ENCODE data around the gene NWD2.
A peak's percentile ranks its signal among the peaks of the same experiment; 100 is the strongest.

The NWD2 gene

GRCh38 chr4:37451656-37452055, 207.1 kb downstream of the NWD2 start:
- no peaks in the 10 kb centered on the region for H3K4me1 ChIP-seq (ENCODE audit: control insufficient read depth, low read depth, low read length)
- no peaks in the 10 kb centered on the region for H3K36me3 ChIP-seq (ENCODE audit: control insufficient read depth, insufficient read depth, low read length)
- no peak overlapping the region for H3K56ac ChIP-seq (ENCODE audit: low read length)
- no peak overlapping the region for H4K8ac ChIP-seq (ENCODE audit: low read depth, low read length)
- no peak overlapping the region for H3K4me3 ChIP-seq (ENCODE audit: low read length)
- H2BK5ac ChIP-seq (ENCODE audit: low read length), result no peak overlapping the region
- no peak overlapping the region for H3K18ac ChIP-seq (ENCODE audit: low read length)
- H3K27ac ChIP-seq (ENCODE audit: low read depth, low read length), result no peak overlapping the region
- no peak overlapping the region for H3K23ac ChIP-seq (ENCODE audit: low read length)
- no peak overlapping the region for H2AK5ac ChIP-seq (ENCODE audit: low read length)
- H3K9ac ChIP-seq (ENCODE audit: low read length), result no peak overlapping the region
- no peak overlapping the region for H2BK15ac ChIP-seq (replicated peaks; ENCODE audit: low read depth)
- H3K4ac ChIP-seq (ENCODE audit: low read depth, low read length), result no peak overlapping the region
- peaks cover 1% of the 10 kb centered on the region for H3K27me3 ChIP-seq (ENCODE audit: insufficient read depth, low read length, poor library complexity)
- no peak for DNase-seq
- H4K5ac ChIP-seq (ENCODE audit: low read length), result no peak overlapping the region
- H3K79me2 ChIP-seq (ENCODE audit: control insufficient read depth, insufficient read depth, low read length), result no peaks in the 10 kb centered on the region
- H2BK120ac ChIP-seq (ENCODE audit: low read depth, low read length), result no peak overlapping the region
- no peaks in the 10 kb centered on the region for H3K79me1 ChIP-seq (ENCODE audit: low read length)
- no CpG with 5 or more reads among the region's 2 CpGs for whole genome bisulfite sequencing (ENCODE audit: extremely low coverage, insufficient coverage, low lambda C conversion rate)
- H3K4me2 ChIP-seq (ENCODE audit: low read length), result no peak overlapping the region

- no peaks in the 10 kb centered on the region for H3K36me3 ChIP-seq (ENCODE audit: control insufficient read depth, insufficient read depth, low read length)
- WGBS (ENCODE audit: extremely low coverage, insufficient coverage, low lambda C conversion rate), result no CpG with 5 or more reads among the region's 3 CpGs
- no peak overlapping the region for H4K5ac ChIP-seq (ENCODE audit: low read length)
- no peak overlapping the region for H2BK5ac ChIP-seq (ENCODE audit: low read length)
- H3K27me3 ChIP-seq (ENCODE audit: insufficient read depth, low read length, poor library complexity), result peaks cover 1% of the 10 kb centered on the region
- H2BK120ac ChIP-seq (ENCODE audit: low read depth, low read length), result no peak overlapping the region
- no peaks in the 10 kb centered on the region for H3K4me1 ChIP-seq (ENCODE audit: control insufficient read depth, low read depth, low read length)
- DNase-seq, result peak; percentile 92
- no peak overlapping the region for H3K9ac ChIP-seq (ENCODE audit: low read length)
- no peak overlapping the region for H2AK5ac ChIP-seq (ENCODE audit: low read length)
- no peak overlapping the region for H4K8ac ChIP-seq (ENCODE audit: low read depth, low read length)
- H3K4me3 ChIP-seq (ENCODE audit: low read length), result no peak overlapping the region
- H3K18ac ChIP-seq (ENCODE audit: low read length), result no peak overlapping the region
- no peaks in the 10 kb centered on the region for H3K79me1 ChIP-seq (ENCODE audit: low read length)
- H3K4me2 ChIP-seq (ENCODE audit: low read length), result peak overlapping the region; percentile 86
- H3K4ac ChIP-seq (ENCODE audit: low read depth, low read length), result no peak overlapping the region
- no peak overlapping the region for H3K56ac ChIP-seq (ENCODE audit: low read length)
- H3K79me2 ChIP-seq (ENCODE audit: control insufficient read depth, insufficient read depth, low read length), result no peaks in the 10 kb centered on the region
- H3K23ac ChIP-seq (ENCODE audit: low read length), result no peak overlapping the region
- no peak overlapping the region for H2BK15ac ChIP-seq (replicated peaks; ENCODE audit: low read depth)
- no peak overlapping the region for H3K27ac ChIP-seq (ENCODE audit: low read depth, low read length)
Measured at GRCh38 chr4:37452952-37453280, 208.4 kb downstream of the NWD2 start.

- Histone ChIP-seq H4K5ac (ENCODE audit: low read length) (no peak overlapping the region), H3K23ac (ENCODE audit: low read length) (no peak overlapping the region), H3K9ac (ENCODE audit: low read length) (peak overlapping the region; percentile 3), H3K36me3 (ENCODE audit: control insufficient read depth, insufficient read depth, low read length) (no peaks in the 10 kb centered on the region), H3K4me2 (ENCODE audit: low read length) (peak overlapping the region; percentile 86), H2BK5ac (ENCODE audit: low read length) (no peak overlapping the region), H3K56ac (ENCODE audit: low read length) (peak overlapping the region; percentile 51), H2BK15ac (replicated peaks; ENCODE audit: low read depth) (no peak overlapping the region), H3K27me3 (ENCODE audit: insufficient read depth, low read length, poor library complexity) (peaks cover 1% of the 10 kb centered on the region), H3K4me3 (ENCODE audit: low read length) (peak overlapping the region; percentile 18), H3K4me1 (ENCODE audit: control insufficient read depth, low read depth, low read length) (no peaks in the 10 kb centered on the region), H3K79me2 (ENCODE audit: control insufficient read depth, insufficient read depth, low read length) (no peaks in the 10 kb centered on the region), H3K4ac (ENCODE audit: low read depth, low read length) (no peak overlapping the region), H2BK120ac (ENCODE audit: low read depth, low read length) (no peak overlapping the region), H3K27ac (ENCODE audit: low read depth, low read length) (no peak overlapping the region), H3K79me1 (ENCODE audit: low read length) (no peaks in the 10 kb centered on the region), H3K18ac (ENCODE audit: low read length) (peak overlapping the region; percentile 76), H4K8ac (ENCODE audit: low read depth, low read length) (no peak overlapping the region), H2AK5ac (ENCODE audit: low read length) (no peak overlapping the region)
- WGBS (ENCODE audit: extremely low coverage, insufficient coverage, low lambda C conversion rate), result no CpG with 5 or more reads among the region's 56 CpGs
- peak; percentile 75 for DNase-seq
Measured at GRCh38 chr4:37453281-37453998, 208.9 kb downstream of the NWD2 start.

- no peak overlapping the region for H2AK5ac ChIP-seq (ENCODE audit: low read length)
- H3K79me2 ChIP-seq (ENCODE audit: control insufficient read depth, insufficient read depth, low read length), result no peaks in the 10 kb centered on the region
- no peak for DNase-seq
- H3K27ac ChIP-seq (ENCODE audit: low read depth, low read length), result no peak overlapping the region
- H3K9ac ChIP-seq (ENCODE audit: low read length), result peak overlapping the region; percentile 35
- no CpG with 5 or more reads among the region's 32 CpGs for WGBS (ENCODE audit: extremely low coverage, insufficient coverage, low lambda C conversion rate)
- no peaks in the 10 kb centered on the region for H3K36me3 ChIP-seq (ENCODE audit: control insufficient read depth, insufficient read depth, low read length)
- H3K23ac ChIP-seq (ENCODE audit: low read length), result no peak overlapping the region
- H3K27me3 ChIP-seq (ENCODE audit: insufficient read depth, low read length, poor library complexity), result peaks cover 1% of the 10 kb centered on the region
- no peaks in the 10 kb centered on the region for H3K79me1 ChIP-seq (ENCODE audit: low read length)
- H3K4me1 ChIP-seq (ENCODE audit: control insufficient read depth, low read depth, low read length), result no peaks in the 10 kb centered on the region
- no peak overlapping the region for H4K5ac ChIP-seq (ENCODE audit: low read length)
- no peak overlapping the region for H2BK15ac ChIP-seq (replicated peaks; ENCODE audit: low read depth)
- no peak overlapping the region for H2BK120ac ChIP-seq (ENCODE audit: low read depth, low read length)
- H3K4me3 ChIP-seq (ENCODE audit: low read length), result peak overlapping the region; percentile 9
- H2BK5ac ChIP-seq (ENCODE audit: low read length), result no peak overlapping the region
- H4K8ac ChIP-seq (ENCODE audit: low read depth, low read length), result no peak overlapping the region
- peak overlapping the region; percentile 76 for H3K18ac ChIP-seq (ENCODE audit: low read length)
- H3K4me2 ChIP-seq (ENCODE audit: low read length), result peak overlapping the region; percentile 31
- H3K4ac ChIP-seq (ENCODE audit: low read depth, low read length), result peak overlapping the region; percentile 55
- H3K56ac ChIP-seq (ENCODE audit: low read length), result peak overlapping the region; percentile 65
Measured at GRCh38 chr4:37453999-37454800, 209.7 kb downstream of the NWD2 start.

GRCh38 chr4:37455301-37456131, 211.0 kb downstream of the NWD2 start:
- no peak overlapping the region for H3K27ac ChIP-seq (ENCODE audit: low read depth, low read length)
- no peaks in the 10 kb centered on the region for H3K79me1 ChIP-seq (ENCODE audit: low read length)
- H2BK120ac ChIP-seq (ENCODE audit: low read depth, low read length), result no peak overlapping the region
- H2BK5ac ChIP-seq (ENCODE audit: low read length), result no peak overlapping the region
- H3K27me3 ChIP-seq (ENCODE audit: insufficient read depth, low read length, poor library complexity), result no peaks in the 10 kb centered on the region
- H4K8ac ChIP-seq (ENCODE audit: low read depth, low read length), result no peak overlapping the region
- no peak overlapping the region for H4K5ac ChIP-seq (ENCODE audit: low read length)
- no peak for DNase-seq
- no peak overlapping the region for H3K4me2 ChIP-seq (ENCODE audit: low read length)
- no CpG with 5 or more reads among the region's 11 CpGs for WGBS (ENCODE audit: extremely low coverage, insufficient coverage, low lambda C conversion rate)
- no peak overlapping the region for H3K4ac ChIP-seq (ENCODE audit: low read depth, low read length)
- H2AK5ac ChIP-seq (ENCODE audit: low read length), result no peak overlapping the region
- no peak overlapping the region for H3K4me3 ChIP-seq (ENCODE audit: low read length)
- H2BK15ac ChIP-seq (replicated peaks; ENCODE audit: low read depth), result no peak overlapping the region
- no peak overlapping the region for H3K23ac ChIP-seq (ENCODE audit: low read length)
- no peaks in the 10 kb centered on the region for H3K79me2 ChIP-seq (ENCODE audit: control insufficient read depth, insufficient read depth, low read length)
- no peaks in the 10 kb centered on the region for H3K36me3 ChIP-seq (ENCODE audit: control insufficient read depth, insufficient read depth, low read length)
- H3K4me1 ChIP-seq (ENCODE audit: control insufficient read depth, low read depth, low read length), result no peaks in the 10 kb centered on the region
- no peak overlapping the region for H3K56ac ChIP-seq (ENCODE audit: low read length)
- no peak overlapping the region for H3K9ac ChIP-seq (ENCODE audit: low read length)
- no peak overlapping the region for H3K18ac ChIP-seq (ENCODE audit: low read length)

All from mesendoderm (in vitro differentiated cells).